ENCODE data around the gene AP4B1.
A peak's percentile ranks its signal among the peaks of the same experiment; 100 is the strongest.

AP4B1 gene

DNA sequence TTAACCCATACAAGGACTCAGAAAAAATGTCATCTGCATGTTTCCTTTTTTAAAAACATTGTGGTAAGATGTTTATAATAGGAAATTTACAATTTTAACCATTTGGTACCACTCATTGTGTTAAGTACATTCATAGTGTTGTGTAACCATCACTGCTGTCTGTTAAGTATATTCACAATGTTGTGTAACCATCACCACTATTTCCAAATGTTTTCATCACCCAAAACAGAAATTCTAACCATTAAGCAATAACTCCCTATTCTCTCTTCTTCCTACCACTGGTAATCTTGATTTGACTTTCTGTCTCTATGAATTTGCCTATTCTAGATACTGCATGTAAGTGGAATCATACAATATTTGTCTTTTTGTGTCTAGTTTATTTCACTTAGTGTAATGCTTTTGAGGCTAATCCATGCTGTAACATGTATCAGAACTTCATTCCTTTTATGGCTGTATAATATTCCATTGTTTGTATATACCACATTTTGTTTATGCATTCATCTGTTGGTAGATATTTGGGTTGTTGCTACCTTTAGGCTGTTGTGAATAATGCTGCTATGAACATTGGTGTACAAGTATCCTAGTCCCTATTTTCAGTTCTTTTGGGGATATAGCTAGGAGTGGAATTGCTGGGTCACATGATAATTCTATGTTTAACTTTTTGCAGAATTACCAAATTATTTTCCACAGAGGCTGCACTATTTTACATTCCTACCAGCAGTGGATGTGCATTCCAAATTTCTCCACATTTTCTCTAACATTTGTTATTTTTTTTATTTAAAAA, 38.6 kb upstream of the AP4B1 start:
- H3K4me3 ChIP-seq (ENCODE audit: low read depth, low read length, poor library complexity, severe bottlenecking), result no peak overlapping the region
- peaks cover 67% of the 10 kb centered on the region for H3K79me2 ChIP-seq (ENCODE audit: insufficient read depth, low read length)
- H3K27ac ChIP-seq (ENCODE audit: low read depth, low read length, poor library complexity, severe bottlenecking), result no peak overlapping the region
- peaks cover 41% of the 10 kb centered on the region for H3K36me3 ChIP-seq (ENCODE audit: insufficient read depth, low read length)
- H3K9ac ChIP-seq (ENCODE audit: low read length), result no peak overlapping the region
- no peaks in the 10 kb centered on the region for H3F3A ChIP-seq (ENCODE audit: insufficient read depth, low read length)
- no peaks in the 10 kb centered on the region for H3K9me2 ChIP-seq (ENCODE audit: low read depth, low read length)
- no peaks in the 10 kb centered on the region for H3K27me3 ChIP-seq (ENCODE audit: insufficient read depth, low read length)
- no peak for TF ChIP-seq EZH2 (IDR thresholded peaks at IDR 0.05; ENCODE audit: borderline replicate concordance, low read length)
- TF ChIP-seq, protein P1, sequence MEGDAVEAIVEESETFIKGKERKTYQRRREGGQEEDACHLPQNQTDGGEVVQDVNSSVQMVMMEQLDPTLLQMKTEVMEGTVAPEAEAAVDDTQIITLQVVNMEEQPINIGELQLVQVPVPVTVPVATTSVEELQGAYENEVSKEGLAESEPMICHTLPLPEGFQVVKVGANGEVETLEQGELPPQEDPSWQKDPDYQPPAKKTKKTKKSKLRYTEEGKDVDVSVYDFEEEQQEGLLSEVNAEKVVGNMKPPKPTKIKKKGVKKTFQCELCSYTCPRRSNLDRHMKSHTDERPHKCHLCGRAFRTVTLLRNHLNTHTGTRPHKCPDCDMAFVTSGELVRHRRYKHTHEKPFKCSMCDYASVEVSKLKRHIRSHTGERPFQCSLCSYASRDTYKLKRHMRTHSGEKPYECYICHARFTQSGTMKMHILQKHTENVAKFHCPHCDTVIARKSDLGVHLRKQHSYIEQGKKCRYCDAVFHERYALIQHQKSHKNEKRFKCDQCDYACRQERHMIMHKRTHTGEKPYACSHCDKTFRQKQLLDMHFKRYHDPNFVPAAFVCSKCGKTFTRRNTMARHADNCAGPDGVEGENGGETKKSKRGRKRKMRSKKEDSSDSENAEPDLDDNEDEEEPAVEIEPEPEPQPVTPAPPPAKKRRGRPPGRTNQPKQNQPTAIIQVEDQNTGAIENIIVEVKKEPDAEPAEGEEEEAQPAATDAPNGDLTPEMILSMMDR (IDR thresholded peaks at IDR 0.05; ENCODE audit: low read length), result no peak
- peaks cover 65% of the 10 kb centered on the region for H3K4me1 ChIP-seq (ENCODE audit: insufficient read depth, low read length, severe bottlenecking)
- no peaks in the 10 kb centered on the region for H3K9me3 ChIP-seq (ENCODE audit: low read length)
- no peak overlapping the region for H3K4me2 ChIP-seq (ENCODE audit: low read length)
- no peak overlapping the region for H2AFZ ChIP-seq (ENCODE audit: low read length)
- H4K20me1 ChIP-seq (ENCODE audit: insufficient read depth, low read length), result no peaks in the 10 kb centered on the region

DNA sequence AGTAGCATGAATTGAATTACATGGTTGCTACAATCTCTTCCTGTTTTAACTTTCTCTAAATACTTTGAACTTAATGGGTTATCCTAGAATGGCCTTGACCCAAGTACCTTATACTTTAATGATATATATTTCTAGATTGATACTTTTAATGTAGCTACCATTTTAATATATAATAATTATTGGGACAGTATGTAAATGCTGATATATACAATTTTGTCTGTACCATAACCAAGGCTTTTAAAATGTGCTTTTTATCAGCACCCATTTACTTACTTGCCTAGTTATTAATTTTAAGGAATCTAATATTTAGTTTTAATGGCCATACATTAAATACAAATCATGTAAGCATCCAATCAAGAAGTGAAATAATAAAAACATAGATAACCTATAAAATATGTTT, 37.9 kb upstream of the AP4B1 start:
- H2AFZ ChIP-seq (ENCODE audit: low read length), result no peak overlapping the region
- H3F3A ChIP-seq (ENCODE audit: insufficient read depth, low read length), result no peaks in the 10 kb centered on the region
- no peaks in the 10 kb centered on the region for H4K20me1 ChIP-seq (ENCODE audit: insufficient read depth, low read length)
- H3K9ac ChIP-seq (ENCODE audit: low read length), result no peak overlapping the region
- no peaks in the 10 kb centered on the region for H3K9me3 ChIP-seq (ENCODE audit: low read length)
- no peak overlapping the region for H3K27ac ChIP-seq (ENCODE audit: low read depth, low read length, poor library complexity, severe bottlenecking)
- peaks cover 41% of the 10 kb centered on the region for H3K36me3 ChIP-seq (ENCODE audit: insufficient read depth, low read length)
- no peak for TF ChIP-seq EZH2 (IDR thresholded peaks at IDR 0.05; ENCODE audit: borderline replicate concordance, low read length)
- TF ChIP-seq, protein P1 (IDR thresholded peaks at IDR 0.05; ENCODE audit: low read length), result no peak
- peaks cover 67% of the 10 kb centered on the region for H3K79me2 ChIP-seq (ENCODE audit: insufficient read depth, low read length)
- H3K9me2 ChIP-seq (ENCODE audit: low read depth, low read length), result no peaks in the 10 kb centered on the region
- H3K4me1 ChIP-seq (ENCODE audit: insufficient read depth, low read length, severe bottlenecking), result peaks cover 65% of the 10 kb centered on the region
- no peak overlapping the region for H3K4me2 ChIP-seq (ENCODE audit: low read length)
- H3K4me3 ChIP-seq (ENCODE audit: low read depth, low read length, poor library complexity, severe bottlenecking), result no peak overlapping the region
- H3K27me3 ChIP-seq (ENCODE audit: insufficient read depth, low read length), result no peaks in the 10 kb centered on the region

DNA sequence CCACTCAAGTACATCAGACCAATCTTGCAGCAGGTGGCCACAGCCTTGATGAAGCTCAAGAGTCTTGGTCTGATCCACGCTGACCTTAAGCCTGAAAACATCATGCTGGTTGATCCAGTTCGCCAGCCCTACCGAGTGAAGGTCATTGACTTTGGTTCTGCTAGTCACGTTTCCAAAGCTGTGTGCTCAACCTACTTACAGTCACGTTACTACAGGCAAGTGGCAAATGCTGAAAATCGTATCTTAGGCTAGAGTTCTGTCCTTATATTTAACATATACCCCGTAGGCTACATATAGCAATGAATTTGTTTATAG, 36.6 kb upstream of the AP4B1 start:
- H4K20me1 ChIP-seq (ENCODE audit: insufficient read depth, low read length), result no peaks in the 10 kb centered on the region
- peak overlapping the region; percentile 65 for H3K4me2 ChIP-seq (ENCODE audit: low read length)
- TF ChIP-seq EZH2 (IDR thresholded peaks at IDR 0.05; ENCODE audit: borderline replicate concordance, low read length), result no peak
- TF ChIP-seq, protein P1 (IDR thresholded peaks at IDR 0.05; ENCODE audit: low read length), result no peak
- peak overlapping the region; percentile 40 for H3K4me3 ChIP-seq (ENCODE audit: low read depth, low read length, poor library complexity, severe bottlenecking)
- peaks cover 41% of the 10 kb centered on the region for H3K36me3 ChIP-seq (ENCODE audit: insufficient read depth, low read length)
- peak overlapping the region; percentile 92 for H3K27ac ChIP-seq (ENCODE audit: low read depth, low read length, poor library complexity, severe bottlenecking)
- H3K9me2 ChIP-seq (ENCODE audit: low read depth, low read length), result no peaks in the 10 kb centered on the region
- H3K79me2 ChIP-seq (ENCODE audit: insufficient read depth, low read length), result peaks cover 72% of the 10 kb centered on the region
- no peak overlapping the region for H2AFZ ChIP-seq (ENCODE audit: low read length)
- peaks cover 65% of the 10 kb centered on the region for H3K4me1 ChIP-seq (ENCODE audit: insufficient read depth, low read length, severe bottlenecking)
- no peaks in the 10 kb centered on the region for H3K27me3 ChIP-seq (ENCODE audit: insufficient read depth, low read length)
- H3K9ac ChIP-seq (ENCODE audit: low read length), result peak overlapping the region; percentile 47; the same call in 1 of the 2 replicates
- no peaks in the 10 kb centered on the region for H3K9me3 ChIP-seq (ENCODE audit: low read length)
- H3F3A ChIP-seq (ENCODE audit: insufficient read depth, low read length), result no peaks in the 10 kb centered on the region
